SK-N-SH (cell line): ENCODE measurements around the gene ARHGAP21. TPM values are rescaled to one million over a fixed set of nuclear protein-coding genes. Genes with fewer than 3 reads are reported as not detected.

Source experiments
- CTCF ChIA-PET: fragments of 300-600, 350-600 bp; formaldehyde crosslinking; extraction: SDS; loops from one replicate; lab custom pipeline; 2021; lab: Yijun Ruan, JAX
- POLR2A ChIA-PET: fragments of 350-600 bp; sonication (Branson Sonifier 250); formaldehyde crosslinking; extraction: SDS; loops from one replicate; lab custom pipeline; 2020; ENCODE audit warnings: antibody characterized with exemption, inconsistent platforms; lab: Yijun Ruan, JAX
- DNase-seq: peaks from one replicate; pipeline ENCODE4 v3.0.0; 2012
- H2AFZ ChIP-seq: fragments of 200-600 bp; sonication (generic); 2 replicates; pipeline ENCODE4 v1.8.1; 2016; ENCODE audit warnings: antibody characterized with exemption, mild to moderate bottlenecking, low read depth
- H3F3A ChIP-seq: fragments of 200-600 bp; sonication (generic); replicated peaks from 2 replicates; pipeline ENCODE3; 2016; ENCODE audit warnings: antibody characterized with exemption, mild to moderate bottlenecking; ENCODE audit not compliant: insufficient read depth
- H3K27ac ChIP-seq, 2 experiments: fragments of 200-500 bp in 1 of 2; fragments of 200-600 bp in 1 of 2; sonication (Bioruptor generic) in 1 of 2; sonication (generic), shearing (Covaris generic) in 1 of 2; 2 replicates each; pipeline versions ENCODE4 v1.5.1 to v1.6.1; 2014 to 2016; ENCODE audit warnings: low read depth in 2 of 2, inconsistent platforms in 1 of 2, low read length in 1 of 2, mild to moderate bottlenecking in 1 of 2, mixed read lengths in 1 of 2
- H3K27me3 ChIP-seq: fragments of 200-600 bp; sonication (generic), shearing (Covaris generic); 2 replicates; pipeline ENCODE4 v1.6.1; 2016; ENCODE audit warnings: mixed run types; ENCODE audit not compliant: insufficient read depth
- H3K36me3 ChIP-seq, 2 experiments: fragments of 200-500 bp in 1 of 2; fragments of 200-600 bp in 1 of 2; sonication (Bioruptor generic) in 1 of 2; sonication (generic) in 1 of 2; replicated peaks in 1 of 2; 2 replicates each; pipeline versions ENCODE3 to v1.5.1; 2014 to 2016; ENCODE audit warnings: low read length in 1 of 2, mild to moderate bottlenecking in 1 of 2; ENCODE audit not compliant: insufficient read depth in 2 of 2, control insufficient read depth in 1 of 2
- H3K4me1 ChIP-seq, 2 experiments: fragments of 200-500 bp in 1 of 2; fragments of 200-600 bp in 1 of 2; sonication (Bioruptor generic) in 1 of 2; sonication (generic), shearing (Covaris generic) in 1 of 2; 2 replicates each; pipeline versions ENCODE4 v1.5.1 to v1.6.1; 2014 to 2016; ENCODE audit warnings: low read depth in 1 of 2, low read length in 1 of 2, mixed run types in 1 of 2; ENCODE audit not compliant: insufficient read depth in 2 of 2, control insufficient read depth in 1 of 2
- H3K4me2 ChIP-seq: fragments of 200-600 bp; sonication (generic), shearing (Covaris generic); 2 replicates; pipeline ENCODE4 v1.6.1; 2017; ENCODE audit warnings: mixed run types
- H3K4me3 ChIP-seq, 2 experiments: fragments of 200-500 bp in 1 of 2; fragments of 200-600 bp in 1 of 2; sonication (Bioruptor generic) in 1 of 2; sonication (generic), shearing (Covaris generic) in 1 of 2; 2 replicates each; pipeline versions ENCODE4 v1.5.1 to v1.8.1; 2014 to 2016; ENCODE audit warnings: low read depth in 2 of 2, inconsistent platforms in 1 of 2, low read length in 1 of 2, mild to moderate bottlenecking in 1 of 2, mixed read lengths in 1 of 2, moderate library complexity in 1 of 2
- H3K79me2 ChIP-seq: fragments of 200-600 bp; sonication (generic); 2 replicates; pipeline ENCODE4 v1.8.1; 2017; ENCODE audit warnings: mild to moderate bottlenecking; ENCODE audit not compliant: insufficient read depth
- H3K9ac ChIP-seq: fragments of 200-600 bp; sonication (generic); 2 replicates; pipeline ENCODE4 v1.6.1; 2017; ENCODE audit warnings: mixed run types
- H3K9me2 ChIP-seq: fragments of 200-600 bp; sonication (generic); 2 replicates; pipeline ENCODE4 v1.6.1; 2017; ENCODE audit warnings: mixed run types
- H3K9me3 ChIP-seq: fragments of 200-600 bp; sonication (generic); 2 replicates; pipeline ENCODE4 v1.6.1; 2017; ENCODE audit warnings: mixed run types, mild to moderate bottlenecking, moderate library complexity
- H4K20me1 ChIP-seq: fragments of 200-600 bp; sonication (generic); 2 replicates; pipeline ENCODE4 v1.6.1; 2017; ENCODE audit warnings: mild to moderate bottlenecking, mixed run types; ENCODE audit not compliant: insufficient read depth
- CHD2 ChIP-seq: fragments of 150-350 bp; IDR thresholded peaks from 2 replicates; pipeline ENCODE4 v1.6.1; 2018; ENCODE audit warnings: low read length; ENCODE audit not compliant: partially characterized antibody
- ELF1 ChIP-seq: IDR thresholded peaks from 2 replicates; pipeline ENCODE4 v1.4.0; 2012
- EP300 ChIP-seq, 2 experiments: IDR thresholded peaks; 2 replicates each; pipeline versions ENCODE4 v1.4.0 to v1.6.1; 2012; ENCODE audit warnings: borderline replicate concordance in 1 of 2, low read depth in 1 of 2, low read length in 1 of 2
- FOXM1 ChIP-seq: IDR thresholded peaks from 2 replicates; pipeline ENCODE4 v1.4.0; 2012; ENCODE audit warnings: low read depth, mild to moderate bottlenecking
- NFIC ChIP-seq: IDR thresholded peaks from 2 replicates; pipeline ENCODE4 v1.4.0; 2012; ENCODE audit warnings: borderline replicate concordance
- PBX3 ChIP-seq: IDR thresholded peaks from 2 replicates; pipeline ENCODE4; 2012
- SIN3A ChIP-seq: IDR thresholded peaks from 2 replicates; pipeline ENCODE4 v1.6.1; 2012; ENCODE audit warnings: low read depth, mild to moderate bottlenecking, low read length, moderate library complexity, borderline replicate concordance
- SMC3 ChIP-seq: IDR thresholded peaks from 2 replicates; pipeline ENCODE4 v1.6.1; 2012; ENCODE audit warnings: low read depth, low read length, improper control_type of control experiment
- TAF1 ChIP-seq: IDR thresholded peaks from 2 replicates; pipeline ENCODE4 v1.6.1; 2012; ENCODE audit warnings: low read depth, mild to moderate bottlenecking, low read length, moderate library complexity, borderline replicate concordance
- YY1 ChIP-seq: IDR thresholded peaks from 2 replicates; pipeline ENCODE4 v1.4.0; 2012; ENCODE audit warnings: low read depth, mild to moderate bottlenecking
- WGBS: methylation state at CpG from one replicate; pipeline ENCODE4 v1.1.6; 2017; ENCODE audit warnings: low lambda C conversion rate; 5-methylcytosine and 5-hydroxymethylcytosine counted together
- polyA plus RNA-seq, 3 experiments: library from polyadenylated mRNA; depleted of rRNA; stranded (reverse); fragments of >200 nt; gene quantifications; 2 replicates each; pipeline ENCODE4 v1.2.3, GENCODE V29; 2012
- TF ChIP-seq, protein P1 (sequence below): fragments of 150-350 bp; IDR thresholded peaks from 2 replicates; pipeline ENCODE4 v1.6.1; 2016; ENCODE audit warnings: mild to moderate bottlenecking, low read depth, low read length
- TF ChIP-seq, protein P2 (sequence below): fragments of 200-600 bp; sonication (generic); IDR thresholded peaks from 2 replicates; pipeline ENCODE4 v1.6.1; 2017; ENCODE audit warnings: antibody characterized with exemption, mild to moderate bottlenecking, moderate library complexity
- TF ChIP-seq, protein P3 (sequence below): IDR thresholded peaks from 2 replicates; pipeline ENCODE4 v1.4.0; 2012; ENCODE audit warnings: low read depth, borderline replicate concordance

The ARHGAP21 gene
- polyA plus RNA-seq, 1 of the 3 experiments (the other 2 are of a cell fraction): 27.8 TPM

DNA sequence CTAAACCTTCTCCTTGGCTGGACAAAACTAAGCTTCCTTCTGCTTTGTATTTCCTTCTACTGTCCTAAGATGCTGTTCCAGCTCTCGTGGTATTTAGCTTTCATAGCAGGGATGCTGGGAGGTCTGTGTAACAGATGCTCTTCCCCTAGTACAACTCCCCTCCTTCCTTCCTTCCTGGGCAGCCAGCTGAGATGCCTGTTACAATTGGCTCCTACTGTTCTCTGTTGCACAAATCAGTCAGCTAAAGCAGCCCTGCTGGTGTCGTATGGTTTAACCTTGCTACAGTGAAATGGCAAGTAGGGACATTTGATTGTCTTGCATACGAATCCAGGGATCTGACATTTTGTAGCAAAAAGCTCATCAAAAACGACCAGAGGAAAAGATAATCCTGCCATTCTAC is 143.8 kb downstream of the ARHGAP21 start (continued):
- TF ChIP-seq, protein P1, sequence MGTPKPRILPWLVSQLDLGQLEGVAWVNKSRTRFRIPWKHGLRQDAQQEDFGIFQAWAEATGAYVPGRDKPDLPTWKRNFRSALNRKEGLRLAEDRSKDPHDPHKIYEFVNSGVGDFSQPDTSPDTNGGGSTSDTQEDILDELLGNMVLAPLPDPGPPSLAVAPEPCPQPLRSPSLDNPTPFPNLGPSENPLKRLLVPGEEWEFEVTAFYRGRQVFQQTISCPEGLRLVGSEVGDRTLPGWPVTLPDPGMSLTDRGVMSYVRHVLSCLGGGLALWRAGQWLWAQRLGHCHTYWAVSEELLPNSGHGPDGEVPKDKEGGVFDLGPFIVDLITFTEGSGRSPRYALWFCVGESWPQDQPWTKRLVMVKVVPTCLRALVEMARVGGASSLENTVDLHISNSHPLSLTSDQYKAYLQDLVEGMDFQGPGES: no peak
- TF ChIP-seq SIN3A (no peak), NFIC (no peak), SMC3 (no peak), TAF1 (no peak)
- TF ChIP-seq, protein P2, sequence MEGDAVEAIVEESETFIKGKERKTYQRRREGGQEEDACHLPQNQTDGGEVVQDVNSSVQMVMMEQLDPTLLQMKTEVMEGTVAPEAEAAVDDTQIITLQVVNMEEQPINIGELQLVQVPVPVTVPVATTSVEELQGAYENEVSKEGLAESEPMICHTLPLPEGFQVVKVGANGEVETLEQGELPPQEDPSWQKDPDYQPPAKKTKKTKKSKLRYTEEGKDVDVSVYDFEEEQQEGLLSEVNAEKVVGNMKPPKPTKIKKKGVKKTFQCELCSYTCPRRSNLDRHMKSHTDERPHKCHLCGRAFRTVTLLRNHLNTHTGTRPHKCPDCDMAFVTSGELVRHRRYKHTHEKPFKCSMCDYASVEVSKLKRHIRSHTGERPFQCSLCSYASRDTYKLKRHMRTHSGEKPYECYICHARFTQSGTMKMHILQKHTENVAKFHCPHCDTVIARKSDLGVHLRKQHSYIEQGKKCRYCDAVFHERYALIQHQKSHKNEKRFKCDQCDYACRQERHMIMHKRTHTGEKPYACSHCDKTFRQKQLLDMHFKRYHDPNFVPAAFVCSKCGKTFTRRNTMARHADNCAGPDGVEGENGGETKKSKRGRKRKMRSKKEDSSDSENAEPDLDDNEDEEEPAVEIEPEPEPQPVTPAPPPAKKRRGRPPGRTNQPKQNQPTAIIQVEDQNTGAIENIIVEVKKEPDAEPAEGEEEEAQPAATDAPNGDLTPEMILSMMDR: no peak
- TF ChIP-seq, all 33 proteins: peak for 0

DNA sequence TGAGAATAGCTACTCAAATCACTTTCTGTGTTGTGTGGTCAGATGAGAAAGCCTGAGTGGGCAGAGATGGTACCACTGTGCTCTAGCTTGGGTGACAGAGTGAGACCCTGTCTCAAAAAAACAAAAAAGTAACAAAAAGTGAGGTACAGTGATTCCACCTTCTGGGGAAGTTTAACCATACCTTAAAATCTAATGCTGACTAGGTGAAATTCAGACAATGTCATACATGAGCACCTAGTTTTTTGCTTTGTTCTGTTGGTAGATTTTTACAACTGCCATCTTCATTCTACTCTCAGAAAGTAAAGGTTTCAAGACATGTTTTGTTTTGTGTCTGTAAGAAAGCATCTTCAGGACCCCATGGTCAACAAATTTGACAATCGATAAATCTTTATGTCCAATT is 144.2 kb downstream of the ARHGAP21 start:
- no peak for DNase-seq
- no peaks in the 10 kb centered on the region for H3K9me2 ChIP-seq
- H3K4me2 ChIP-seq: no peak overlapping the region
- H3K27ac ChIP-seq: no peak overlapping the region
- ChIA-PET POLR2A (no interaction called here), CTCF (interaction anchor here (1.0 to 1.4 kb wide), 3 partner anchors 22 to 63 kb away, joined by 3 to 4 read pairs (median 3); no protein-coding TSS in a partner anchor)
- H3K9me3 ChIP-seq: no peaks in the 10 kb centered on the region
- no peaks in the 10 kb centered on the region; a peak in 1 of 4 replicates for H3K4me1 ChIP-seq
- 98% methylated on average over 1 of the region's 1 CpG for WGBS
- no peaks in the 10 kb centered on the region for H4K20me1 ChIP-seq
- no peak for TF ChIP-seq CHD2
- TF ChIP-seq FOXM1: no peak
- no peak for TF ChIP-seq EP300 (IDR thresholded peaks at IDR 0.05; ENCODE audit: borderline replicate concordance in 1 of 2, low read depth in 1 of 2, low read length in 1 of 2)
- TF ChIP-seq, protein P2: no peak
- no peak for TF ChIP-seq ELF1
- TF ChIP-seq SIN3A: no peak
- no peak for TF ChIP-seq PBX3
- TF ChIP-seq, protein P3, sequence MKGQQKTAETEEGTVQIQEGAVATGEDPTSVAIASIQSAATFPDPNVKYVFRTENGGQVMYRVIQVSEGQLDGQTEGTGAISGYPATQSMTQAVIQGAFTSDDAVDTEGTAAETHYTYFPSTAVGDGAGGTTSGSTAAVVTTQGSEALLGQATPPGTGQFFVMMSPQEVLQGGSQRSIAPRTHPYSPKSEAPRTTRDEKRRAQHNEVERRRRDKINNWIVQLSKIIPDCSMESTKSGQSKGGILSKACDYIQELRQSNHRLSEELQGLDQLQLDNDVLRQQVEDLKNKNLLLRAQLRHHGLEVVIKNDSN: no peak
- TF ChIP-seq YY1: no peak
- H3K4me3 ChIP-seq: no peak overlapping the region
- no peaks in the 10 kb centered on the region for H3K79me2 ChIP-seq
- no peak overlapping the region for H3K9ac ChIP-seq
- H3K36me3 ChIP-seq: peaks cover 6 to 24% of the 10 kb centered on the region in 2 experiments
- H3F3A ChIP-seq: peaks cover 6% of the 10 kb centered on the region
- no peak overlapping the region for H2AFZ ChIP-seq
- no peaks in the 10 kb centered on the region for H3K27me3 ChIP-seq
